HG02798 (cell line): ENCODE data around the gene HBE1.
"Not testable (repeated sequence)": the region's sequence is repeated elsewhere in the genome, so short reads cannot be mapped to it uniquely, and the experiment has no call there.

Source experiments
- ATAC-seq: cut with Tn5 transposase; IDR thresholded peaks from one replicate; pipeline ENCODE4 v1.9.1; 2021; ENCODE audit warnings: mild to moderate bottlenecking; ENCODE audit not compliant: unreplicated experiment, poor library complexity

HBE1 gene

DNA sequence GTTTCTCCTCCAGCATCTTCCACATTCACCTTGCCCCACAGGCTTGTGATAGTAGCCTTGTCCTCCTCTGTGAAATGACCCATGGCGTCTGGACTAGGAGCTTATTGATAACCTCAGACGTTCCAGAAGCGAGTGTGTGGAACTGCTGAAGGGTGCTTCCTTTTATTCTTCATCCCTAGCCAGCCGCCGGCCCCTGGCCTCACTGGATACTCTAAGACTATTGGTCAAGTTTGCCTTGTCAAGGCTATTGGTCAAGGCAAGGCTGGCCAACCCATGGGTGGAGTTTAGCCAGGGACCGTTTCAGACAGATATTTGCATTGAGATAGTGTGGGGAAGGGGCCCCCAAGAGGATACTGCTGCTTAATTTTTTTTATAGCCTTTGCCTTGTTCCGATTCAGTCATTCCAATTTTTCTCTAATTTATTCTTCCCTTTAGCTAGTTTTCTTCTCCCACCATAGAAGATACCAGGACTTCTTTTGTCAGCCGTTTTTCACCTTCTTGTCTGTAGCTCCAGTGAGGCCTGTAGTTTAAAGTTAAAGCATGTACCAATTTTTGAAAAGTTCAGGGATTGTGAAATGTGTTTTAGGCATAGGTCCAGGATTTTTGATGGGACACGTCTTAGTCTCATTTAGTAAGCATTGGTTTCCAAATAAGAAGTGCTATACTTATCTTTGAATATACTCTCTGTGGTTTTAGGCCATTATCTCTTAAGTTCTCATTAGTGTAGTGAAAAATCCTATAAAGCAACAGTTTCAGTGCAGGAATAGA, 14.9 kb downstream of the HBE1 start, which contains the start of gene HBG2:
HBG2 (minus strand) TSS at position 136 of the 768 bp plus-strand sequence; CDS start at position 83, 53 bp downstream.
- not testable (repeated sequence) for ATAC-seq

DNA sequence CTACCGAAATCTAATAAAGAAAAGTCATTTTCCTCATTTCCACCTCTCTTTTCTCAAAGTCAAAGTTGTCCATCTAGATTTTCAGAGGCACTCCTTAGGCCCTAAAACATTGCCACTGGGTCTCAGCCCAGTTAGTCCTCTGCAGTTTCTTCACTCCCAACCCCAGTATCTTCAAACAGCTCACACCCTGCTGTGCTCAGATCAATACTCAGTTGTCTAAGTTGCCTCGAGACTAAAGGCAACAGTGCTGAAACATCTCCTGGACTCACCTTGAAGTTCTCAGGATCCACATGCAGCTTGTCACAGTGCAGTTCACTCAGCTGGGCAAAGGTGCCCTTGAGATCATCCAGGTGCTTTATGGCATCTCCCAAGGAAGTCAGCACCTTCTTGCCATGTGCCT, 15.7 kb downstream of the HBE1 start:
- not testable (repeated sequence) for ATAC-seq

DNA sequence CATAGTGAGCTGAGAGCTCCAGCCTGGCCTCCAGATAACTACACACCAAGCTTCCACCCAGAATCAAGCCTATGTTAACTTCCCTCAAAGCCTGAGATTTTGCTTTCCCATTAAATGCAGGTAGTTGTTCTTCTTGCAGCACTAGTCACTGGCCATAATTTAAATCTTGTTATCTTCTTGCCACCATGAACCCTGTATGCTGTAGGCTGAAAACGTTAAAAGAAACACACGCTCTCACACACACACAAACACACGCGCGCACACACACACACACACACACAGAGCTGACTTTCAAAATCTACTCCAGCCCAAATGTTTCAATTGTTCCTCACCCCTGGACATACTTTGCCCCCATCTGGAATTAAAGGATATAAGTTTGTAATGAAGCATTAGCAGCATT, 16.3 kb downstream of the HBE1 start:
- not testable (repeated sequence) for ATAC-seq

DNA sequence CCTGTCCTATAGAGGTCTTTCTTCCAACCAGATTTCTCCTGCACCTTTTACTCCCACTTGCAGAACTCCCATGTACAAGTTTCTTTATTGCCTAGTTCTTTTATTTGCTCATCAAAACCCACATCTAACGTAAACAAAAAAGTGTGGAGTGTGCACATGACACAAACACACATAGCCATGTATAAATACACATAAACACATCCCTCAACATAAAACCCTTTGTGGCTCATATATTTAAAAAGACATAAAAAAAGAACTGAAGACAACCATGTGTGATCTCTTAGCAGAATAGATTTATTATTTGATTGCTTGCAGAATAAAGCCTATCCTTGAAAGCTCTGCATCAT, 16.9 kb downstream of the HBE1 start:
- no peak for ATAC-seq

DNA sequence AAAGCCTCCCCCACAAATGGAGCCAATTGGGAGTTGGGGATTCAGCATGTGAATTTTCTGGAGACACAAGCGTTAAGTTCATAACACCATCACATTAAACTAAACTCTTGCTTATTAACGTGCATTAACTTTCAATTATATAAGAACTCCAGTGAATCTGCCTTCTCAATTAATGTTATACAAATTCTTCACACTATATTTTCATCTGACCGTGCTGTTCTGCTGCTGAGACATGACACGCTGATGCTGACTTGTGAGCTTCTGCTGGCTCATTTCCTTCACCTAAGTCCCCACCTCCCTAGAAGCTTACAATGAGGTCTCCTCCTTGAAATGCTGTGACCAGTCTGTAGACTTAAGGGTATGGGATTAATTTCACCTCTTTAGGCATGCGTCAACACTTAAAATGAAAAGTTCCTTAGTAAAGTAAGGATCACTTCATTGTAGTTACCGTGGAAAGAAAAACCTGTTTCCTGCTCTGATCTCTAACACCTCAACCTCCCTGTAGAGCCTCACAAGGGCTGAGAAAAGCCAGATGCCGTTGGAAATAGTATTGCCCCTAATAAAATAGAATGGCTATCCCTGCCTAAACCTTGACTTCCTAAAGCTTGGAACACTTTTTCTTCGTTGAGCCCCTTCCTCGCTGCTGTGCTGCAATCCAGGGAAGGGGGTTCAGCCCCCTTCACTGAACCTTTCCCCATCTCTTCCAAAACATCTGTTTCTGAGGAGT, 17.4 kb downstream of the HBE1 start:
- ATAC-seq = no peak

DNA sequence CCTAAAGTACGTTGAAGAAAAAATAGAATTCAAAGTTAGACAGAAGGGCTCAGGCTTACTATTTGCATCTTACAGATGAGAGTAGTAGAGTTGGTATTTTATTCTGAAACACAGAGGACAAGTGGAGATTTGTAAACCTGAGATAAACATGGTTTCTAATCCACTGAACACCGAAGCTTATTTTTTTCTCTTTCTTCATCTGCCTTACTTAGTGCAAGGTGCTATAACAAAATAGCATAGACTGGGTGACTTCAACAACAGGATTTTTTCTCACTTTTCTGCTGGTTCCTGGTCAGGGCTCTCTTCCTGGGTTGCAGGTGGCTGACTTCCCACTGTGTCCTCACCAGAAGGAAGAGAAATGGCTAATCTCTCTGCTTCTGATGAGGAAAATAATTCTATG, 18.0 kb downstream of the HBE1 start:
- ATAC-seq = no peak

DNA sequence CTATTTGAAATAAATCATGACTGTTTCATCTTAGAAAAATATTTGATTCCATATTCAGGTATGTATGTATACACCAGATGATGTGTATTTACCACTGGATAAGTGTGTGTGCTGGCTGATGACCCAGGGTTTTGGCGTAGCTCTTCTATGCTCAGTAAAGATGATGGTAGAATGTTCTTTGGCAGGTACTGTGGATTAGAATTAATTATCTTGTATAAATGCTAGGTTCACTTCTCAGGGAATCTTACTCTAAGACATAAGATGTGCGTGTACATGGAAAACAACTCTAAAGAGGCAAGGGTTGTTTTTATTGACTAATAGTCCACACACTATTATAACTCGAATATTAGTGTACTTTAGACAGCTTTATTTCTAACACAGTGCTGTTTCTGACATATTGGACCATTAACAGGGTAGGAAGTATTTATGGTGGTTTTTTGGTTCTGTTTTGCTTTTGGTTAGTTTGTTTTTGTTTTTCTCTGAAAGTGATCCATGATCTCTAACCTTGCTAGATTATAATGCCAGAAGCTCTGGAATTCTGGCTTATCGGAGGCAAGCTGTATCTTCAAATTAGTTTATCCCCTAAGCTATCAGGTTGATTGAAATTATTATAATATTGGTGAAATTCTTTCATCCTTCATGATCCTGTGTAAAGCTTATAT, 19.1 kb downstream of the HBE1 start:
- no peak for ATAC-seq

DNA sequence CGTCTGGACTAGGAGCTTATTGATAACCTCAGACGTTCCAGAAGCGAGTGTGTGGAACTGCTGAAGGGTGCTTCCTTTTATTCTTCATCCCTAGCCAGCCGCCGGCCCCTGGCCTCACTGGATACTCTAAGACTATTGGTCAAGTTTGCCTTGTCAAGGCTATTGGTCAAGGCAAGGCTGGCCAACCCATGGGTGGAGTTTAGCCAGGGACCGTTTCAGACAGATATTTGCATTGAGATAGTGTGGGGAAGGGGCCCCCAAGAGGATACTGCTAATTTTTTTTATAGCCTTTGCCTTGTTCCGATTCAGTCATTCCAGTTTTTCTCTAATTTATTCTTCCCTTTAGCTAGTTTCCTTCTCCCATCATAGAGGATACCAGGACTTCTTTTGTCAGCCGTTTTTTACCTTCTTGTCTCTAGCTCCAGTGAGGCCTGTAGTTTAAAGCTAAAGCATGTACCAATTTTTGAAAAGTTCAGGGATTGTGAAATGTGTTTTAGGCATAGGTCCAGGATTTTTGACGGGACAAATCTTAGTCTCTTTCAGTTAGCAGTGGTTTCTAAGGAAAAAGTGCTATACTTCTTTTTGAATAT, 19.8 kb downstream of the HBE1 start, which contains the start of gene HBG1:
HBG1 (minus strand) TSS at position 51 of the 590 bp plus-strand sequence. CDS start 53 bp downstream, outside the sequence.
- ATAC-seq = not testable (repeated sequence)

DNA sequence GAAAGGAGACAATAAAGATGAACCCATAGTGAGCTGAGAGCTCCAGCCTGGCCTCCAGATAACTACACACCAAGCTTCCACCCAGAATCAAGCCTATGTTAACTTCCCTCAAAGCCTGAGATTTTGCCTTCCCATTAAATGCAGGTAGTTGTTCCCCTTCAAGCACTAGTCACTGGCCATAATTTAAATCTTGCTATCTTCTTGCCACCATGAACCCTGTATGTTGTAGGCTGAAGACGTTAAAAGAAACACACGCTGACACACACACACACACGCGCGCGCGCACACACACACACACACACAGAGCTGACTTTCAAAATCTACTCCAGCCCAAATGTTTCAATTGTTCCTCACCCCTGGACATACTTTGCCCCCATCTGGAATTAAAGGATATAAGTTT, 21.2 kb downstream of the HBE1 start:
- not testable (repeated sequence) for ATAC-seq

DNA sequence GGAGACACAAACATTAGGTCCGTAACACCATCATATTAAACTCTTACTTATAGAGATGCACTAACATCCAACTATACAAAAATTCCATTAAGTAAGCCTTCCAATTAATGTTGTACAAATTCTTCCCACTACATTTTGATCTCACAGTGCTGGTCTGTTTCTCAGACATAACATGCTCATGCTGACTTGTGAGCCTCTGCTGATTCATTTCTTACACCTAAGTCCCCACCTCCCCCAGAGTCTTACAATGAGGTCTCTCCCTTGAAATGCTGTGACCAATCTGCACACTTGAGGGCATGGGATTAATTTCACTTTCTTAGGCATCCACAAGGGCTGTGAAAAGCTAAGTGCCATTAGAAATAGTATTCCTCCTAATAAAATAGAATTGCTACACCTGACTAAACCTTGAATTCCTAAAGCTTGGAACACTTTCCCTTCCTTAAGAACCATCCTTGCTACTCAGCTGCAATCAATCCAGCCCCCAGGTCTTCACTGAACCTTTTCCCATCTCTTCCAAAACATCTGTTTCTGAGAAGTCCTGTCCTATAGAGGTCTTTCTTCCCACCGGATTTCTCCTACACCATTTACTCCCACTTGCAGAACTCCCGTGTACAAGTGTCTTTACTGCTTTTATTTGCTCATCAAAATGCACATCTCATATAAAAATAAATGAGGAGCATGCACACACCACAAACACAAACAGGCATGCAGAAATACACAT, 22.1 kb downstream of the HBE1 start:
- no peak for ATAC-seq

DNA sequence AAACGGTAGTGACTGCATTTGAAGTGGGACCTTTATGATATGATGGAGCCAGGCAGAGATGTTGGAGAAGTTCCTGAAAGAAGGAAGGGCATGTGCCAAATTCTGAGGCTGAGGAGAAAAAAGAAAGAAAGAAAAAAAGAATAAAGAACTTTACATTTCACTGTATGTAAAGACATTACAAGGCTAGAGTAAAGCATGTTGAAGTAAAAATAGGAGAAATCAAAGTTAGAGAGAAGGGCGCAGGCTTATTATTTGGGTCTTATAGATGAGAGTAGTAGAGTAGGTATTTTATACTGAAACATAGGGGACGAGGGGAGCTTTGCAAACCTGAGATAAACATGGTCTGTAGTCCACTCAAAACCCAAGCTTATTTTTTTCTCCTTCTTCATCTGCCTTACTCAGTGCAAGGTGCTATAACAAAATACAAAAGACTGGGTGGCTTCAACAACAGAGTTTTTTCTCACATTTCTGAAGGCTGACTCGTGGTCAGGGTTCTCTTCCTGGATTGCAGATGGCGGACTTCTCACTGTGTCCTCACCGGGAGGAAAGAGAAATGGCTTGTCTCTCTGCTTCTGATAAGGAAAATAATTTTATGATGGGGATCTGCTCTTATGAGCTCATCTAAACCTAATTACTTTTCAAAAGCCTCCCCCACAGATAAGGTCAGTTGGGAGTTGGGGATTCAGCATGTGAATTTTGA, 22.8 kb downstream of the HBE1 start:
- no peak for ATAC-seq

DNA sequence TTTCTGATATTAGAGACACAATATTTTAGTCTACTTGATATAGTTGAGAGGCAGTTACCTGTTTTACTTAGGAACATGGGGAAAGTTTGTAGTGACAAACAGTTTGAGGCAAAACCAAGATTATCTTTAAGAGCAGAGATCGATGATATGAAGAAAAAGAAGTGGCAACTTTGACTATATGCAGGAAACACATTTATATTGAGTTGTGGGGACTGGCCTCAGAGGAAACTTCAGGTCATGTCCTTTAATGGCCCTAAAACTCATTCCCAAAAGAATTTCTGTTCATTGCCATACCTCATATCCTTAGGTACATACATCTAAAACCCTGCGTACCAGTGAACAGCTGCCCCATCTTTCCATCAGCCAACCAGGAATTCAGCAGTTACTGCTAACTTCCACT, 24.6 kb downstream of the HBE1 start:
- ATAC-seq = no peak

DNA sequence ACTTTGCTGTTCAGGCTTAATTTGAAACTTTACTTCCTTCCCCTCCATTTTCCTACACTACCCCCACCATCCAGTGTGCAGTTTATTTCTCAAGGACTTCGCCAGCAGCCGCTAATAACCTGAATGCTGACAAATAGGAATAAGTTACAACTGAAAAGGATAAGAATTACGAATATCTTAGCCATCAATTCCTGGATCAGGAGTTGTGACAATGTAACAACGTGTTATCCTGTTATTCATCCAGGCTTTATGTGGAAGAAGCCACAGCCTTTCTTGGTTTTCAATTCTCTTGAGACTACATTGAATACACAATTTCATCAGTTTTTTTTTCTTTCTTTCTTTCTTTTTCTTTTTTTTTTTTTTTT, 25.9 kb downstream of the HBE1 start:
- ATAC-seq = no peak

DNA sequence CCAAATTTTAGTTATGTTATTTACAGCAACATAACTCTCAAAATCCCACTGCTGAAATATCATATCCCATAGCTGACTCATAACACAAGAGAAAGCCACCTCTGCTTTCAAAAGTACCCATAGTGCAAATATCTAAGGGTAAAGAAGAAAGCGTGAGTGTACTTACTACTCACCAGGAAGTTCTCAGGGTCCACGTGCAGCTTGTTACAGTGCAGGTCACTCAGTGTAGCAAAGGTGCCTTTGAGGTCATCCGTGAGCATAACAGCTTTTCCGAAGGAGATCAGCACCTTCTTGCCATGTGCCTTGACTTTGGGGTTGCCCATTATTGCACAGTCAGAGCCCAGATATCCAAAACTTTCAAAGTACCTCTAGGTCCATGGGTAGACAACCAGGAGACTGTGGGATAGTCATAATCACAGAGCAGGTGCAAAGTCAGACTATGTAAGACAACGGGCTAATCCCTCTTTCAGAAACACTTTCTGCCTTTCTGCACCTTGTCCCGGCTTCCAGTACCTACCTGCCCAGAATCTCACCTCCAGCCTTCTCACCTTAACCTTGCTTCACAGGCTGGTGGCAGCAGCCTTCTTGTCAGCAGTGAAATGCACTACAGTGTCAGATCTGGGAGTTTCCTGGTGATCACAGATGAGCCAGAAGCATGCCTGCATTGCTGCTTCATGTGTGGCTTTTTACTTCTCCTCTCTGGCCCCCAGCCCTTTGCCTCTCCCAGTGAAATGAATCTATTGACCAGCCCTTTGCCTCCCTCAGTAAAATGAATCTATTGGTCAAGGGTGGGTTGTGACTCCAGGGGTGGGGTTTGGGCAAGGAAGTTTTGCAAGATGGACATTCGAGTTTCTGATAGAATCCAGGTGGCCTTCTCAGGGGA, 26.6 kb downstream of the HBE1 start:
- ATAC-seq = peak; percentile 68

DNA sequence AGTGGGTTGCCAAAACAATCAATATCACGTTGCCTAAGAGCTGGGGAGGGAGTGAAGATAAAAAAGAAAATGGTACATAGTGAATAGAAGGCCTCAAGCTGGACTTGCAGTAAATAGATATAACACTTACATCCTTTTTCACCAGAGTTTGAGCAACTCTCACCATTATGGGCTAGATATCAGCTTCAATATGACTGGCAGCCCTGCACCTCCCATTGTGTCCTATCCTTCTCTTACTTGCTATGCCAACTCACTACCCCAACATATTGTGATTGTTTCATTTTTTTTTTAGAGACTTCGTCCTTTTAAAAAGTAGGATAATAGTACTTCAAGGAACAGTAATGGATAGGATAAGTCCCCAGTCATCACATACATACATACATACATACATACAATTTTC, 27.5 kb downstream of the HBE1 start:
- ATAC-seq = no peak

DNA sequence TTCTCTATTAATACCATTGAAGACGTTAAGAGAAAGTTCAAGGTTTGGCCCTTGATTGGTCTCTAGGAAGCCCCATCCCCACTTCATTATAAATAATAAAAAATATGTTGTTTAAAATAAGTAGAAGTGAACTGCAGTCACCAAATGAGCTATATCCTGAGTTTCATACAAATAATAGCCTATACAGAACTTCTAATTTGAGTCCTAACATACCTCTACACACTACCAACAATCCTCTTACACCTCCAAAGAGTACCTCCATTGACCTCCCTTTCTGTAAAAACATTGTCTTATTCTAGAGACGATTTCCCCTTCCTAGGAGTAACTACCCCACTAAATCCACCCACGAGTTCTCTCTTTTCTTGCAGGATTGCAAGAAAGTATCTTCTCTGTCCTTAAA, 28.3 kb downstream of the HBE1 start:
- ATAC-seq = no peak

DNA sequence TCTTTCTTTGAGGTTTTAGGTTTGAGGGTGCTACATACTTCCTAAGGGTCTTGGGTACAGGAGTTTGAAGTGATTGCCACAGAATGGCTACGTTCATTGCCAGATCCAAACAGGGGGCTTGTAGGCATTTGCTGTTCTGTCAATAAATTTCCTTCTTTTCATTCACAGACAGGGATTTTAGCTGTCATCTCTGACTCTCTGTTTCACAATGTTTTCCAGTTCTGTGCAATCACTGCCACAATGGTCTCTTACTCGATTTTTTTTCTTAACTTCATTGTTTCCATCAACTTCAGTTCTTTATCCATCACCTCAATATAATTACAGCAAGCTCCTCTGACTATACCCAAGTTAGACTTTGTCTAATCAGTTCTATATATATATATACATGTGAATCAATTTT, 29.3 kb downstream of the HBE1 start:
- ATAC-seq = no peak

DNA sequence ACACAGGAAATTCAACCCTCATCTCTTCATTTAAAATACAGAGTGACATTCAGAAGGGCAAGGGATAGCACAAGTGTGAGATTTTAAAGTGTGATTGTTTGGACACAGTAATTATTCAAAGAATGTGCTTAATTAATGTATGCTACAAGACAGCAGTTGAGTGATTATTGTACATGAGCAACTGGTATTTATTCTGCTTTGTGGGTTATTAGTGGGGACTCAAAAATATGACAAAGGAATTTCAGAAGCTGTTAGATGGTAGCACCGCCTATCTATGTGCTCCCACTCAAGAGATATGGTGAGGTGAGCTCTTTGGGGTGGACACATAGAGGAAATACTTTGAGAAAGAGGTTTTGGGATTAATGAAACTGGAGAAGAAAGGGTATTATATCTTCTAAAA, 29.7 kb downstream of the HBE1 start:
- ATAC-seq = no peak

DNA sequence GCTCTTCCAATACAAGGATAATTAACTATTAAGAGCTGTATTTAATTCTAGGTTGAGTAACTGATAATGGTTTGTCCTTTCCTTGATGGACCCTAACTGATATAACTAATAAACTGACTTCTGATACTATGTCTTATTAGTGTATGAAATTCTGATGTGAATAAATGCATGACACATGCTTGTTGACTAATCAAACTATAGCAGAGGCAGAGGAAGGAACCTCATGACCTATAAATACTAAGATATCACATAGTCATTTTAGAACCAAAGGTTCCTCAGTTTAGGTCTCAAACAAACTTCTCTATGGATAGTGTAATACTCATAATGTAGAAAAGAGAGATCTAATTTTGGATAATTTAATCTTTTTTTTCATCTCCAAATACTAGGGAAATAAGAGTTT, 30.7 kb downstream of the HBE1 start:
- no peak for ATAC-seq
